GM06990 (cell line): ENCODE data around the gene RALGAPA2.

Experiments
- DNase-seq: peaks from one replicate; pipeline ENCODE4 v3.0.0-alpha.2; 2011; ENCODE audit not compliant: insufficient read length; ENCODE audit errors: extremely low read depth
- H3K27me3 ChIP-seq: replicated peaks from 2 replicates; pipeline ENCODE4 v1.6.0; 2011; ENCODE audit warnings: low read length; ENCODE audit not compliant: control insufficient read depth, insufficient read depth
- H3K36me3 ChIP-seq: 2 replicates; pipeline ENCODE4 v1.5.1; 2011; ENCODE audit warnings: low read length; ENCODE audit not compliant: control insufficient read depth, insufficient read depth
- H3K4me3 ChIP-seq: replicated peaks from 2 replicates; pipeline ENCODE4 v1.5.1; 2011; ENCODE audit warnings: low read depth, mild to moderate bottlenecking, control low read depth, low read length
- CTCF ChIP-seq: IDR thresholded peaks from 2 replicates; pipeline ENCODE4 v1.5.1; 2011; ENCODE audit warnings: low read length, control low read depth, mild to moderate bottlenecking, inconsistent platforms; ENCODE audit not compliant: insufficient read depth, poor library complexity, severe bottlenecking

The RALGAPA2 gene

GRCh38 chr20:20368418-20369249 is 343.8 kb downstream of the RALGAPA2 start:
- no peak for TF ChIP-seq CTCF
- H3K4me3 ChIP-seq = no peak overlapping the region; the same call in 1 of the 2 replicates
- no peaks in the 10 kb centered on the region for H3K36me3 ChIP-seq
- peaks cover 4% of the 10 kb centered on the region for H3K27me3 ChIP-seq
- peak; percentile 50 for DNase-seq

GRCh38 chr20:20367575-20368417 is 344.6 kb downstream of the RALGAPA2 start, which contains the start of gene INSM1:
Gene INSM1 (plus strand): TSS chr20:20368104. CDS start chr20:20368268, 164 bp downstream.
- TF ChIP-seq CTCF = no peak
- Histone ChIP-seq H3K27me3 (peaks cover under 1% of the 10 kb centered on the region), H3K36me3 (no peaks in the 10 kb centered on the region), H3K4me3 (peak within 1 kb of the TSS; percentile 14)
- DNase-seq = peak; percentile 37

GRCh38 chr20:20366876-20367574 is 345.4 kb downstream of the RALGAPA2 start:
- no peak for TF ChIP-seq CTCF
- no peaks in the 10 kb centered on the region; the same call in none of the 2 replicates for H3K27me3 ChIP-seq
- DNase-seq = peak; percentile 28
- H3K4me3 ChIP-seq = no peak overlapping the region
- H3K36me3 ChIP-seq = no peaks in the 10 kb centered on the region

- Histone ChIP-seq H3K36me3 (no peaks in the 10 kb centered on the region), H3K27me3 (peaks cover under 1% of the 10 kb centered on the region), H3K4me3 (no peak overlapping the region)
- no peak for TF ChIP-seq CTCF
- no peak for DNase-seq
Measured at GRCh38 chr20:20366551-20366875, 345.9 kb downstream of the RALGAPA2 start.

- Histone ChIP-seq H3K4me3 (no peak overlapping the region), H3K27me3 (peaks cover 2% of the 10 kb centered on the region), H3K36me3 (no peaks in the 10 kb centered on the region)
- TF ChIP-seq CTCF = no peak
- peak; percentile 26 for DNase-seq
Measured at GRCh38 chr20:20365480-20366161, 346.8 kb downstream of the RALGAPA2 start.
